Tibial artery (tissue), 4 donors: ENCODE results near the gene ERCC2.

Experiments
- DNase-seq, 2 donors: peaks; one replicate each; pipeline ENCODE4 v3.0.0-alpha.2; 2019
- H3K27ac ChIP-seq, 2 donors: fragments of 200-600 bp; sonication (generic) in 1 of 2; 1 replicate in 1 of 2; 2 replicates in 1 of 2; pipeline ENCODE4 v1.5.1; 2018 to 2019; ENCODE audit warnings: mild to moderate bottlenecking in 1 of 2
- H3K27me3 ChIP-seq, 2 donors: fragments of 200-600 bp; sonication (generic) in 1 of 2; one replicate each; pipeline versions ENCODE4 v1.5.1 to v1.6.0; 2016 to 2019
- H3K36me3 ChIP-seq, 3 donors: fragments of 200-600 bp; sonication (generic) in 2 of 3; one replicate each; pipeline ENCODE4 v1.5.1; 2016 to 2019; ENCODE audit warnings: mild to moderate bottlenecking in 2 of 3
- H3K4me1 ChIP-seq, 4 donors: fragments of 200-600 bp; sonication (generic) in 2 of 4; 1 replicate in 3 of 4; 2 replicates in 1 of 4; pipeline ENCODE4 v1.5.1; 2016 to 2019
- H3K4me3 ChIP-seq, 2 donors: fragments of 200-600 bp; sonication (generic) in 1 of 2; 1 replicate in 1 of 2; 2 replicates in 1 of 2; pipeline ENCODE4 v1.5.1; 2018 to 2019; ENCODE audit warnings: mild to moderate bottlenecking in 2 of 2
- H3K9me3 ChIP-seq, 3 donors: fragments of 200-600 bp; sonication (generic) in 1 of 3; one replicate each; pipeline ENCODE4 v1.5.1; 2016 to 2019
- intact Hi-C: fragments of 100-400 bp; cut with DNase I; formaldehyde crosslinking; loops from one replicate; pipeline ENCODE4 v1.15.0; 2023; ENCODE audit warnings: low total_unique reads
- TF ChIP-seq, protein P1 (sequence below), 2 experiments: fragments of 200-600 bp in 1 of 2; fragments of 450-650 bp in 1 of 2; IDR thresholded peaks; one replicate each; pipeline ENCODE4 v1.5.1; 2017 to 2019; ENCODE audit warnings: antibody characterized with exemption in 2 of 2, mild to moderate bottlenecking in 1 of 2, moderate library complexity in 1 of 2

ERCC2 gene

GRCh38 chr19:45344621-45345505 is 25.5 kb downstream of the ERCC2 start:
- intact Hi-C loops, result no loop called here
- H3K4me3 ChIP-seq, result no peak overlapping the region
- no peak overlapping the region for H3K27ac ChIP-seq

GRCh38 chr19:45342911-45343310 is 27.5 kb downstream of the ERCC2 start:
- no peaks in the 10 kb centered on the region for H3K36me3 ChIP-seq
- intact Hi-C loops, result no loop called here

More at GRCh38 chr19:45344621-45345505, 25.5 kb downstream of the ERCC2 start:
- Histone ChIP-seq H3K9me3 (no peaks in the 10 kb centered on the region), H3K36me3 (peaks cover 0 to 5% (median 0%) of the 10 kb centered on the region in 3 donors), H3K4me1 (peaks cover 0 to 9% (median 7%) of the 10 kb centered on the region in 4 donors), H3K27me3 (peaks cover 0 to 69% of the 10 kb centered on the region in 2 donors)
- TF ChIP-seq, protein P1, sequence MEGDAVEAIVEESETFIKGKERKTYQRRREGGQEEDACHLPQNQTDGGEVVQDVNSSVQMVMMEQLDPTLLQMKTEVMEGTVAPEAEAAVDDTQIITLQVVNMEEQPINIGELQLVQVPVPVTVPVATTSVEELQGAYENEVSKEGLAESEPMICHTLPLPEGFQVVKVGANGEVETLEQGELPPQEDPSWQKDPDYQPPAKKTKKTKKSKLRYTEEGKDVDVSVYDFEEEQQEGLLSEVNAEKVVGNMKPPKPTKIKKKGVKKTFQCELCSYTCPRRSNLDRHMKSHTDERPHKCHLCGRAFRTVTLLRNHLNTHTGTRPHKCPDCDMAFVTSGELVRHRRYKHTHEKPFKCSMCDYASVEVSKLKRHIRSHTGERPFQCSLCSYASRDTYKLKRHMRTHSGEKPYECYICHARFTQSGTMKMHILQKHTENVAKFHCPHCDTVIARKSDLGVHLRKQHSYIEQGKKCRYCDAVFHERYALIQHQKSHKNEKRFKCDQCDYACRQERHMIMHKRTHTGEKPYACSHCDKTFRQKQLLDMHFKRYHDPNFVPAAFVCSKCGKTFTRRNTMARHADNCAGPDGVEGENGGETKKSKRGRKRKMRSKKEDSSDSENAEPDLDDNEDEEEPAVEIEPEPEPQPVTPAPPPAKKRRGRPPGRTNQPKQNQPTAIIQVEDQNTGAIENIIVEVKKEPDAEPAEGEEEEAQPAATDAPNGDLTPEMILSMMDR (IDR thresholded peaks at IDR 0.05), result no peak
- DNase-seq, result no peak

GRCh38 chr19:45340899-45341453 is 29.4 kb downstream of the ERCC2 start:
- Histone ChIP-seq H3K36me3 (no peaks in the 10 kb centered on the region), H3K27me3 (peaks cover 0 to 66% of the 10 kb centered on the region in 2 donors), H3K4me1 (peaks cover 0 to 15% (median 8%) of the 10 kb centered on the region in 4 donors), H3K9me3 (no peaks in the 10 kb centered on the region), H3K4me3 (no peak overlapping the region), H3K27ac (no peak overlapping the region)
- TF ChIP-seq, protein P1 (IDR thresholded peaks at IDR 0.05), result no peak
- intact Hi-C loops, result no loop called here
- DNase-seq, result no peak

More at GRCh38 chr19:45342911-45343310, 27.5 kb downstream of the ERCC2 start:
- Histone ChIP-seq H3K27ac (no peak overlapping the region), H3K4me1 (peaks cover 0 to 15% (median 8%) of the 10 kb centered on the region in 4 donors), H3K4me3 (no peak overlapping the region), H3K9me3 (no peaks in the 10 kb centered on the region), H3K27me3 (peaks cover 0 to 75% of the 10 kb centered on the region in 2 donors)
- no peak for DNase-seq
- TF ChIP-seq, protein P1 (IDR thresholded peaks at IDR 0.05), result no peak

- H3K4me3 ChIP-seq, result no peak within 1 kb of the TSS
- TF ChIP-seq, protein P1 (IDR thresholded peaks at IDR 0.05), result no peak
- intact Hi-C loops, result no loop called here
Measured at GRCh38 chr19:45340232-45340898, 30.0 kb downstream of the ERCC2 start, which contains the start of gene KLC3. Gene KLC3 (plus strand): TSS chr19:45340750. CDS start chr19:45345542, 4,792 bp downstream.

GRCh38 chr19:45339629-45340028 is 30.7 kb downstream of the ERCC2 start:
- TF ChIP-seq, protein P1 (IDR thresholded peaks at IDR 0.05), result no peak
- Histone ChIP-seq H3K27me3 (peaks cover 0 to 56% of the 10 kb centered on the region in 2 donors), H3K9me3 (no peaks in the 10 kb centered on the region), H3K27ac (no peak overlapping the region), H3K4me3 (no peak overlapping the region), H3K36me3 (no peaks in the 10 kb centered on the region), H3K4me1 (peaks cover 0 to 15% (median 8%) of the 10 kb centered on the region in 4 donors)
- DNase-seq, result no peak
- intact Hi-C loops, result no loop called here

More at GRCh38 chr19:45340232-45340898, 30.0 kb downstream of the ERCC2 start, which contains the start of gene KLC3:
- peaks cover 0 to 61% of the 10 kb centered on the region in 2 donors for H3K27me3 ChIP-seq
- no peak for DNase-seq
- peaks cover 0 to 15% (median 8%) of the 10 kb centered on the region in 4 donors for H3K4me1 ChIP-seq
- H3K36me3 ChIP-seq, result no peaks in the 10 kb centered on the region
- no peaks in the 10 kb centered on the region for H3K9me3 ChIP-seq
- no peak within 1 kb of the TSS for H3K27ac ChIP-seq
